BLaER1 (cell line): ENCODE results near the gene ITGA8.

Experiments
- H3K27ac ChIP-seq: shearing (Covaris generic); formaldehyde crosslinking; 2 replicates; pipeline ENCODE4 v1.8.1; 2022
- H3K27me3 ChIP-seq: shearing (Covaris generic); formaldehyde crosslinking; 2 replicates; pipeline ENCODE4 v1.8.1; 2022
- H3K36me3 ChIP-seq: shearing (Covaris generic); formaldehyde crosslinking; 2 replicates; pipeline ENCODE4 v1.8.1; 2022
- H3K4me1 ChIP-seq: shearing (Covaris generic); formaldehyde crosslinking; 2 replicates; pipeline ENCODE4 v1.8.1; 2022
- H3K4me2 ChIP-seq: shearing (Covaris generic); formaldehyde crosslinking; 2 replicates; pipeline ENCODE4 v1.8.1; 2022
- H3K4me3 ChIP-seq: shearing (Covaris generic); formaldehyde crosslinking; 2 replicates; pipeline ENCODE4 v1.8.1; 2022
- H3K9ac ChIP-seq: shearing (Covaris generic); formaldehyde crosslinking; 2 replicates; pipeline ENCODE4 v1.8.1; 2022
- H3K9me3 ChIP-seq: shearing (Covaris generic); formaldehyde crosslinking; 2 replicates; pipeline ENCODE4 v1.8.1; 2022
- H4K20me1 ChIP-seq: shearing (Covaris generic); formaldehyde crosslinking; 2 replicates; pipeline ENCODE4 v1.8.1; 2022
- Cebpa-rat ChIP-seq: shearing (Covaris generic); IDR thresholded peaks from 2 replicates; pipeline ENCODE4 v1.8.1; 2022

Gene ITGA8

GRCh38 chr10:15700078-15700674, 19.5 kb downstream of the ITGA8 start:
- no peak overlapping the region for H3K27ac ChIP-seq
- no peaks in the 10 kb centered on the region for H3K4me1 ChIP-seq
- H3K9ac ChIP-seq, result no peak overlapping the region
- H4K20me1 ChIP-seq, result peaks cover 88% of the 10 kb centered on the region
- no peak overlapping the region for H3K4me3 ChIP-seq
- H3K9me3 ChIP-seq, result peaks cover 14% of the 10 kb centered on the region
- no peaks in the 10 kb centered on the region for H3K27me3 ChIP-seq
- H3K36me3 ChIP-seq, result peaks cover 91% of the 10 kb centered on the region
- no peak for TF ChIP-seq Cebpa-rat
- H3K4me2 ChIP-seq, result no peak overlapping the region

GRCh38 chr10:15695852-15696251, 23.9 kb downstream of the ITGA8 start:
- Histone ChIP-seq H3K27me3 (no peaks in the 10 kb centered on the region), H3K36me3 (peaks cover 84% of the 10 kb centered on the region), H4K20me1 (peaks cover 76% of the 10 kb centered on the region), H3K9me3 (peaks cover 14% of the 10 kb centered on the region), H3K27ac (no peak overlapping the region), H3K9ac (no peak overlapping the region), H3K4me2 (no peak overlapping the region), H3K4me3 (no peak overlapping the region), H3K4me1 (0 out of 2 replicates have a peak, but pooled peaks cover 4% of the 10 kb centered on the region)
- TF ChIP-seq Cebpa-rat, result no peak

- H3K4me1 ChIP-seq, result peaks cover 15% of the 10 kb centered on the region; the same call in 1 of the 2 replicates
- no peak for TF ChIP-seq Cebpa-rat
- H3K4me3 ChIP-seq, result no peak overlapping the region
- peaks cover 82% of the 10 kb centered on the region for H3K36me3 ChIP-seq
- H3K4me2 ChIP-seq, result no peak overlapping the region
- no peak overlapping the region for H3K27ac ChIP-seq
- no peaks in the 10 kb centered on the region for H3K9me3 ChIP-seq
- H3K9ac ChIP-seq, result no peak overlapping the region
- H4K20me1 ChIP-seq, result peaks cover 74% of the 10 kb centered on the region
- H3K27me3 ChIP-seq, result no peaks in the 10 kb centered on the region
These were observed 29.7 kb downstream of the ITGA8 start for GRCh38 chr10:15690031-15690430.

GRCh38 chr10:15684768-15685167, 35.0 kb downstream of the ITGA8 start:
- Histone ChIP-seq H3K9me3 (no peaks in the 10 kb centered on the region), H3K27me3 (no peaks in the 10 kb centered on the region), H3K4me2 (no peak overlapping the region), H3K9ac (no peak overlapping the region), H3K27ac (no peak overlapping the region), H3K36me3 (peaks cover 92% of the 10 kb centered on the region), H3K4me3 (no peak overlapping the region), H4K20me1 (peaks cover 33% of the 10 kb centered on the region), H3K4me1 (peaks cover 5% of the 10 kb centered on the region; the same call in 1 of the 2 replicates)
- no peak for TF ChIP-seq Cebpa-rat

- Histone ChIP-seq H3K36me3 (peaks cover 92% of the 10 kb centered on the region), H3K27ac (no peak overlapping the region), H3K27me3 (no peaks in the 10 kb centered on the region), H3K4me2 (no peak overlapping the region), H4K20me1 (peaks cover 4% of the 10 kb centered on the region; the same call in 1 of the 2 replicates), H3K9me3 (no peaks in the 10 kb centered on the region), H3K4me1 (no peaks in the 10 kb centered on the region), H3K9ac (no peak overlapping the region), H3K4me3 (no peak overlapping the region)
- TF ChIP-seq Cebpa-rat, result no peak
These were observed 38.6 kb downstream of the ITGA8 start for GRCh38 chr10:15681076-15681475.

- Histone ChIP-seq H3K4me1 (no peaks in the 10 kb centered on the region), H3K36me3 (peaks cover 94% of the 10 kb centered on the region), H3K9me3 (no peaks in the 10 kb centered on the region), H3K9ac (no peak overlapping the region), H3K27ac (no peak overlapping the region), H4K20me1 (no peaks in the 10 kb centered on the region), H3K4me2 (no peak overlapping the region), H3K27me3 (no peaks in the 10 kb centered on the region), H3K4me3 (no peak overlapping the region)
- no peak for TF ChIP-seq Cebpa-rat
These were observed 40.9 kb downstream of the ITGA8 start for GRCh38 chr10:15678851-15679250.

GRCh38 chr10:15672469-15672868, 47.3 kb downstream of the ITGA8 start:
- Histone ChIP-seq H3K9ac (no peak overlapping the region), H3K4me1 (no peaks in the 10 kb centered on the region), H3K9me3 (peaks cover 36% of the 10 kb centered on the region), H3K4me2 (no peak overlapping the region), H4K20me1 (no peaks in the 10 kb centered on the region), H3K27me3 (no peaks in the 10 kb centered on the region), H3K36me3 (peaks cover 87% of the 10 kb centered on the region), H3K4me3 (no peak overlapping the region), H3K27ac (no peak overlapping the region)
- TF ChIP-seq Cebpa-rat, result no peak

GRCh38 chr10:15670880-15671279, 48.8 kb downstream of the ITGA8 start:
- no peaks in the 10 kb centered on the region for H3K4me1 ChIP-seq
- H4K20me1 ChIP-seq, result no peaks in the 10 kb centered on the region
- H3K27me3 ChIP-seq, result no peaks in the 10 kb centered on the region
- TF ChIP-seq Cebpa-rat, result no peak
- peaks cover 71% of the 10 kb centered on the region for H3K36me3 ChIP-seq
- H3K27ac ChIP-seq, result no peak overlapping the region
- H3K4me3 ChIP-seq, result no peak overlapping the region
- no peak overlapping the region for H3K4me2 ChIP-seq
- H3K9ac ChIP-seq, result no peak overlapping the region
- H3K9me3 ChIP-seq, result peaks cover 36% of the 10 kb centered on the region

- Histone ChIP-seq H3K36me3 (peaks cover 74% of the 10 kb centered on the region), H3K4me3 (no peak overlapping the region), H3K27me3 (no peaks in the 10 kb centered on the region), H3K9ac (no peak overlapping the region), H3K4me2 (no peak overlapping the region), H4K20me1 (no peaks in the 10 kb centered on the region), H3K9me3 (no peaks in the 10 kb centered on the region), H3K27ac (no peak overlapping the region), H3K4me1 (no peaks in the 10 kb centered on the region)
- TF ChIP-seq Cebpa-rat, result no peak
These were observed 58.1 kb downstream of the ITGA8 start for GRCh38 chr10:15661574-15661973.

GRCh38 chr10:15660990-15661389, 58.7 kb downstream of the ITGA8 start:
- H3K9ac ChIP-seq, result no peak overlapping the region
- H3K36me3 ChIP-seq, result peaks cover 79% of the 10 kb centered on the region
- H3K4me2 ChIP-seq, result no peak overlapping the region
- no peak overlapping the region for H3K27ac ChIP-seq
- TF ChIP-seq Cebpa-rat, result no peak
- no peaks in the 10 kb centered on the region for H3K4me1 ChIP-seq
- H3K9me3 ChIP-seq, result no peaks in the 10 kb centered on the region
- no peaks in the 10 kb centered on the region for H3K27me3 ChIP-seq
- H3K4me3 ChIP-seq, result no peak overlapping the region
- no peaks in the 10 kb centered on the region for H4K20me1 ChIP-seq
